Lung (tissue), 12 donors: ENCODE data around the gene FXYD2. TPM values are rescaled to one million over a fixed set of nuclear protein-coding genes. Genes with fewer than 3 reads are reported as not detected.

Experiments
- ATAC-seq: fragments of 200-7000 bp; cut with Tn5 transposase; one replicate; pipeline ENCODE4 v1.9.1; 2020; ENCODE audit warnings: moderate number of reproducible peaks; ENCODE audit not compliant: insufficient read depth, low FRiP score
- DNase-seq, 3 donors: peaks; one replicate each; pipeline ENCODE4 v3.0.0-alpha.2; 2013 to 2017
- H3K27ac ChIP-seq, 2 donors: one replicate each; pipeline ENCODE4 v1.5.1; 2013; ENCODE audit warnings: mild to moderate bottlenecking in 2 of 2, moderate library complexity in 2 of 2, control low read depth in 1 of 2, inconsistent platforms in 1 of 2, low read depth in 1 of 2, low read length in 1 of 2
- H3K27me3 ChIP-seq, 3 donors: one replicate each; pipeline ENCODE4 v1.5.1; 2013; ENCODE audit warnings: low read length in 2 of 3; ENCODE audit not compliant: control insufficient read depth in 3 of 3, insufficient read depth in 3 of 3
- H3K36me3 ChIP-seq, 4 donors: one replicate each; pipeline ENCODE4 v1.5.1; 2013; ENCODE audit warnings: low read length in 4 of 4, mild to moderate bottlenecking in 1 of 4, moderate library complexity in 1 of 4; ENCODE audit not compliant: control insufficient read depth in 4 of 4, insufficient read depth in 4 of 4
- H3K4me1 ChIP-seq, 5 donors: one replicate each; pipeline ENCODE4 v1.5.1; 2013; ENCODE audit warnings: low read length in 5 of 5, mild to moderate bottlenecking in 2 of 5, moderate library complexity in 1 of 5; ENCODE audit not compliant: control insufficient read depth in 5 of 5, insufficient read depth in 5 of 5
- H3K4me3 ChIP-seq: one replicate; pipeline ENCODE4 v1.5.1; 2013; ENCODE audit warnings: mild to moderate bottlenecking, control low read depth, moderate library complexity
- H3K9ac ChIP-seq, 2 donors: one replicate each; pipeline ENCODE4 v1.5.1; 2013; ENCODE audit warnings: low read length in 2 of 2, control low read depth in 1 of 2; ENCODE audit not compliant: insufficient read depth in 1 of 2
- H3K9me3 ChIP-seq, 4 donors: one replicate each; pipeline ENCODE4 v1.5.1; 2013; ENCODE audit warnings: low read length in 3 of 4, mild to moderate bottlenecking in 1 of 4, moderate library complexity in 1 of 4; ENCODE audit not compliant: control insufficient read depth in 4 of 4, insufficient read depth in 3 of 4
- CTCF ChIP-seq: IDR thresholded peaks from 2 replicates; pipeline ENCODE4 v1.5.1; 2012; ENCODE audit warnings: mild to moderate bottlenecking; ENCODE audit errors: control extremely low read depth, extremely low read depth
- WGBS, 2 donors: extraction: QIAGEN DNeasy Blood & Tissue Kit; methylation state at CpG; one replicate each; pipeline ENCODE4 v1.1.7; 2013; 5-methylcytosine and 5-hydroxymethylcytosine counted together
- polyA plus RNA-seq, 2 donors: library from polyadenylated mRNA; stranded (reverse); fragments of 200-250 nt; gene quantifications; one replicate each; pipeline ENCODE4 v1.2.1, GENCODE V29; 2013
- total RNA-seq, 2 donors: library from RNA; depleted of rRNA in 1 of 2; stranded (reverse); fragments of >200 nt in 1 of 2; gene quantifications; one replicate each; pipeline ENCODE4 v1.2.1, GENCODE V29; 2014 to 2021
- donor health status: control.
- donor health status: control.
- donor health status: Bipolar disorder and iron deficiency.
- donor health status: healthy.
- donor health status: DM: yes; HTN: yes; CAD: no.

Gene FXYD2
- total and polyA plus RNA-seq, 4 donors: 1.6 to 6.9 (median 3.7) TPM

- TF ChIP-seq CTCF: no peak
- no peaks in the 10 kb centered on the region for H3K36me3 ChIP-seq
- H3K9me3 ChIP-seq: no peaks in the 10 kb centered on the region
- 49 to 72% methylated on average over 5 of the region's 5 CpGs for WGBS, 2 donors
- ATAC-seq: no peak
- no peak for DNase-seq
- no peak overlapping the region for H3K4me3 ChIP-seq
- no peak overlapping the region for H3K27ac ChIP-seq
- peaks cover 0 to 7% (median 0%) of the 10 kb centered on the region in 3 donors for H3K27me3 ChIP-seq
- H3K4me1 ChIP-seq: peaks cover 0 to 1% (median 0%) of the 10 kb centered on the region in 5 donors
- H3K9ac ChIP-seq: no peak overlapping the region
Measured at GRCh38 chr11:117806846-117807245, 17.7 kb downstream of the FXYD2 start.

GRCh38 chr11:117805045-117805444 lies 19.5 kb downstream of the FXYD2 start:
- Histone ChIP-seq H3K27ac (no peak overlapping the region), H3K9me3 (no peaks in the 10 kb centered on the region), H3K4me3 (no peak overlapping the region), H3K9ac (no peak overlapping the region), H3K36me3 (no peaks in the 10 kb centered on the region), H3K4me1 (peaks cover 0 to 1% (median 0%) of the 10 kb centered on the region in 5 donors), H3K27me3 (peaks cover 0 to 16% (median 2%) of the 10 kb centered on the region in 3 donors)
- no peak for ATAC-seq
- TF ChIP-seq CTCF: no peak
- no peak for DNase-seq
- 66 to 74% methylated on average over 1 of the region's 1 CpG for WGBS, 2 donors

- Histone ChIP-seq H3K4me1 (peaks cover 0 to 1% (median 0%) of the 10 kb centered on the region in 5 donors), H3K4me3 (no peak overlapping the region), H3K27me3 (peaks cover 0 to 23% (median 6%) of the 10 kb centered on the region in 3 donors), H3K9me3 (no peaks in the 10 kb centered on the region), H3K27ac (no peak overlapping the region), H3K36me3 (no peaks in the 10 kb centered on the region), H3K9ac (no peak overlapping the region)
- 94 to 95% methylated on average over 8 of the region's 8 CpGs for WGBS, 2 donors
- ATAC-seq (no peak), DNase-seq (no peak)
- no peak for TF ChIP-seq CTCF
Measured at GRCh38 chr11:117803896-117804295, 20.6 kb downstream of the FXYD2 start.

GRCh38 chr11:117799634-117800033 lies 24.9 kb downstream of the FXYD2 start:
- TF ChIP-seq CTCF: no peak
- no peak for DNase-seq
- no peak for ATAC-seq
- H3K4me3 ChIP-seq: no peak overlapping the region
- H3K4me1 ChIP-seq: peaks cover 0 to 12% (median 0%) of the 10 kb centered on the region in 5 donors
- no peak overlapping the region for H3K9ac ChIP-seq
- no peaks in the 10 kb centered on the region for H3K36me3 ChIP-seq
- no peaks in the 10 kb centered on the region for H3K9me3 ChIP-seq
- WGBS, 2 donors: 83% methylated on average over 5 of the region's 5 CpGs
- no peak overlapping the region for H3K27ac ChIP-seq
- peaks cover 0 to 60% (median 24%) of the 10 kb centered on the region in 3 donors for H3K27me3 ChIP-seq
